Mucosa of descending colon (tissue), 3 donors: ENCODE data around the gene SPON1. TPM values are rescaled to one million over a fixed set of nuclear protein-coding genes. Genes with fewer than 3 reads are reported as not detected.
"Not testable (repeated sequence)": the region's sequence is repeated elsewhere in the genome, so short reads cannot be mapped to it uniquely, and the experiment has no call there.

Experiments
- ATAC-seq: fragments of 200-7000 bp; cut with Tn5 transposase; one replicate; pipeline ENCODE4 v1.9.1; 2020; ENCODE audit warnings: mild to moderate bottlenecking, moderate library complexity
- DNase-seq, 3 donors: peaks; one replicate each; pipeline ENCODE4 v3.0.0-alpha.2; 2020
- H3K36me3 ChIP-seq: fragments of 200-600 bp; one replicate; pipeline ENCODE4 v1.8.0; 2021; ENCODE audit warnings: low read depth, mild to moderate bottlenecking
- H3K4me1 ChIP-seq: fragments of 200-600 bp; one replicate; pipeline ENCODE4 v1.8.0; 2021; ENCODE audit warnings: low read depth, mild to moderate bottlenecking
- H3K4me3 ChIP-seq: fragments of 200-600 bp; one replicate; pipeline ENCODE4 v1.8.0; 2021; ENCODE audit warnings: mild to moderate bottlenecking
- H3K9me3 ChIP-seq: fragments of 200-600 bp; one replicate; pipeline ENCODE4 v1.8.0; 2021; ENCODE audit warnings: mild to moderate bottlenecking
- CTCF ChIP-seq: fragments of 200-600 bp; IDR thresholded peaks from one replicate; pipeline ENCODE4 v1.8.0; 2022; ENCODE audit warnings: antibody characterized with exemption, mild to moderate bottlenecking
- intact Hi-C, 2 donors: fragments of 100-400 bp; cut with DNase I in 1 of 2; cut with micrococcal nuclease in 1 of 2; formaldehyde crosslinking; loops; one replicate each; pipeline versions ENCODE4 v1.11.0 to v1.11.1; 2022; cut with DNase I, micrococcal nuclease
- total RNA-seq, 3 donors: library from RNA; stranded (reverse); fragmentation: NEBNext Ultra II Directional in 2 of 3; extraction: Animal tissue kit (Norgen Biotek cat#: 25700) in 2 of 3; gene quantifications; one replicate each; pipeline versions ENCODE4 v1.2.1 to v1.2.4, GENCODE V29; 2021 to 2023
- donor health status: DM: no; HTN: no; CAD: no; lungs with moderate emphysema.
- donor health status: DM: no; HTN: no; CAD: no.
- donor health status: DM: no; HTN: yes; CAD: no.

SPON1 gene
- total RNA-seq, 3 donors from 2014 or later, result 43.6 to 85.5 (median 64.2) TPM

- intact Hi-C loops, result no loop called here
- H3K9me3 ChIP-seq, result no peaks in the 10 kb centered on the region
- no peak for DNase-seq
- H3K4me3 ChIP-seq, result no peak overlapping the region
- no peaks in the 10 kb centered on the region for H3K36me3 ChIP-seq
- TF ChIP-seq CTCF, result no peak
- ATAC-seq, result no peak
- H3K4me1 ChIP-seq, result no peaks in the 10 kb centered on the region
Observed at GRCh38 chr11:14275076-14275475, 312.6 kb downstream of the SPON1 start.

- H3K4me1 ChIP-seq, ATAC-seq, H3K4me3 ChIP-seq, H3K36me3 ChIP-seq, DNase-seq, H3K9me3 ChIP-seq, intact Hi-C loops: not testable (repeated sequence)
Observed at GRCh38 chr11:14278869-14279268, 316.3 kb downstream of the SPON1 start.

DNA sequence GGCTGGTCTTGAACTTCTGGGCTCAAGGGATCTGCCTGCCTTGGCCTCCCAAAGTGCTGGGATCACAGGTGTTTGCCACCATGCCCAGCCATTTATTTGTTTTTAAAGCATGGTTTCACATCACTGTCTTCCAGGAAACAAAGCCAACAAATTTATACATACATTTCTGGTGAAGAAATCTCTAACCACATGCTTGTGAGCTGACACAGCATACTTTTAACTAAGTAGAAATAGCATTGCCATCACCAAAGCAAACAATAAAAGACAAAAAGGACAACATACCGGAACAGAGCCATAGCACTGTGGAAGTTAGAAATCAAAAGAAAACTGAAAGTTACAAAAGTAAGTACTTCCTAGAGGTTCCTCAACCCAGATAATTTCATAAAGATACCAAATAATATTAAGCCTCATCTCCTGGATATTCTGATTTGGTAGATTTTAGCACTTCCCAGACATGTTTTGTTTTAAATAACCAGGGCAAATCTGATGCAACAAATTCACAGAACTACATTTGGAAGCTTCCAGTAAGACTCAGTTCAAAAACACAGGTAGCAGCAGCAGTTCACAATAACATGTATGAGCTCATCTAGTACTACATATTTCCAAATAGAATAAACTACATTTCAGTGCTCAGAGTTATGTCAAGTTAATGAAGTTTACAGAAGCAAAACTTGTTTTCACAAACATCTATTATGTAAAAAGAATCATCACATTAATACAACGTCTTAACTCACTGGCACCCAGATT lies 325.8 kb downstream of the SPON1 start:
- TF ChIP-seq CTCF, result no peak
- DNase-seq (no peak), ATAC-seq (peak; percentile 42)
- H3K36me3 ChIP-seq, result no peaks in the 10 kb centered on the region
- no peaks in the 10 kb centered on the region for H3K9me3 ChIP-seq
- intact Hi-C loops, result no loop called here
- no peak overlapping the region for H3K4me3 ChIP-seq
- no peaks in the 10 kb centered on the region for H3K4me1 ChIP-seq

- Histone ChIP-seq H3K36me3 (no peaks in the 10 kb centered on the region), H3K4me1 (no peaks in the 10 kb centered on the region), H3K9me3 (no peaks in the 10 kb centered on the region), H3K4me3 (no peak overlapping the region)
- no peak for ATAC-seq
- TF ChIP-seq CTCF, result no peak
- DNase-seq, result no peak
- intact Hi-C loops, result no loop called here
Observed at GRCh38 chr11:14290422-14290821, 327.9 kb downstream of the SPON1 start.

GRCh38 chr11:14299921-14300320 lies 337.4 kb downstream of the SPON1 start:
- Histone ChIP-seq H3K4me1 (no peaks in the 10 kb centered on the region), H3K9me3 (no peaks in the 10 kb centered on the region), H3K36me3 (no peaks in the 10 kb centered on the region), H3K4me3 (no peak overlapping the region)
- intact Hi-C loops, result loop anchor here (5.0 kb wide), 2 partner anchors 152 to 157 kb away; no protein-coding TSS in a partner anchor
- no peak for TF ChIP-seq CTCF
- DNase-seq (no peak), ATAC-seq (peak; percentile 20)

DNA sequence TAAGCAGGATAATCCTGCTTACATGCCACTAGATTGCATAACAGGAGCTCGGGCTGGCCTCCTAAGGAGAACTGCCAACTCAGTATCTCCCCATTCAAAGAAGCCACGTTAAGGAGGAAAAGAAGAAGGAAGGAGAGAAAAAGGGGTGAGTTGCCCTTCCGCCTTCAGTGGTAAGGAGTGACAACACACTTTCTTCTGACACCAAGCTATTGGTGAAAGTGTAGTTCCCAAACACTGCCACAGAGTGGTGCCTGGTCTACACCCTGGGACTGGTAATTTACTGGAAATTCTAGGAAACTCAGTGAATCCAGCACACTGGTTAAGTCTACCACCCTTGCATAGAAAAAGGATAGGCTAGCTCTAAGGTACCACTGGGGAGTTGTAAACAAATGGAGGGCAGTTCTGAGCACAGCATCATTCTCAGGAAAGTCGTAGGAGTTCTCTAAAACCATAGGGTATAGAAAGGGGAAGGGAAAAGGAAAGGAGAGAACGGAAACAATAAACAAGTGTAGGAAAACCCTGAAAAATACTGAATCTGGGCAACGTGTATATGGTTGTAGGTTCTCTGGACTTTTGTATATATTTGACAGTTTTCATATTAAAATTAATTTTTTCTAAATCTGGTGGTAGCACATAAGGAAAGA lies 338.3 kb downstream of the SPON1 start:
- peak; percentile 49 for TF ChIP-seq CTCF
- intact Hi-C loops, result loop anchor here (5.0 kb wide), 2 partner anchors 152 to 157 kb away; no protein-coding TSS in a partner anchor
- no peaks in the 10 kb centered on the region for H3K9me3 ChIP-seq
- DNase-seq (peak in 1 of 3 donors; percentile 67), ATAC-seq (peak; percentile 94)
- no peak overlapping the region for H3K4me3 ChIP-seq
- no peaks in the 10 kb centered on the region for H3K4me1 ChIP-seq
- no peaks in the 10 kb centered on the region for H3K36me3 ChIP-seq
